B cell (primary cell): ENCODE results near the gene NDUFS6.

Experiments
- CTCF ChIP-seq: fragments of 200-600 bp; IDR thresholded peaks from one replicate; pipeline ENCODE4 v1.8.0; 2022; ENCODE audit warnings: antibody characterized with exemption, mild to moderate bottlenecking
- EZH2 ChIP-seq: IDR thresholded peaks from 2 replicates; pipeline ENCODE4 v1.6.1; 2012; ENCODE audit warnings: borderline replicate concordance, low read depth, mild to moderate bottlenecking, moderate library complexity, low read length; ENCODE audit not compliant: insufficient read depth, poor library complexity, severe bottlenecking

- TF ChIP-seq CTCF, result no peak
- TF ChIP-seq EZH2, result no peak
Observed at GRCh38 chr5:1851290-1851934, 50.2 kb downstream of the NDUFS6 start.
